ENCODE results near the gene NPNT. TPM values are rescaled to one million over a fixed set of nuclear protein-coding genes. Genes with fewer than 3 reads are reported as not detected.
A peak's percentile ranks its signal among the peaks of the same experiment; 100 is the strongest.

NPNT gene
- total RNA-seq, 1 experiment from 2014 or later, result not detected

DNA sequence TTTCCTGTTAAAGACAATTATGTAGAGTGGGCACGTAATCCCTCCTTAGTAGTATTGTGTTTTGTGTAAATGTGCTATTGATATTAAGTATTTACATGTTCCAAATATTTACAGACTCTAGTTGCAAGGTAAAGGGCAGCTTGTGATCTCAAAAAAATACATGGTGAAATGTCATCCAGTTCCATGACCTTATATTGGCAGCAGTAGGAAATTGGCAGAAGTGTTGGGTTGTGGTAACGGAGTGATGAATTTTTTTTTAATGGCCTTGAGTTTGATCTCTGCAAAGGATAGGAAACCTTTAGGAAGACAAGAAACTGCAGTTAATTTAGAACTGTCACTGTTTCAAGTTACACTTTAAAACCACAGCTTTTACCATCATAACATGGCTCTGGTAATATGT is 74.3 kb downstream of the NPNT start:
- DNase-seq (ENCODE audit: low read depth), result no peak

DNA sequence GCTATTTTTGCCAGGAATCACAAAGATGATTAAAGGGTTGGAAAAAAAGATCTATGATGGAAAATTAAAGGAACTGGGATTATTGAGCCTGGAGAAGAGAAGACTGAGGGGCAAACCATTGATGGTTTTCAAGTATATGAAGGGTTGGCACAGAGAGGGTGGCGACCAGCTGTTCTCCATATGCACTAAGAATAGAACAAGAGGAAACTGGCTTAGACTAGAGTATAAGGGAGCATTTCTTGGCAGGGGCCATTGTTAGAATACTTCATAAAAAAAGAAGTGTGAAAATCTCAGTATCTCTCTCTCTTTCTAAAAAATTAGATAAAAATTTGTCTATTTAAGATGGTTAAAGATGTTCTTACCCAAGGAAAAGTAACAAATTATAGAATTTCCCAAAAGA is 75.1 kb downstream of the NPNT start:
- no peak for DNase-seq (ENCODE audit: low read depth)

DNA sequence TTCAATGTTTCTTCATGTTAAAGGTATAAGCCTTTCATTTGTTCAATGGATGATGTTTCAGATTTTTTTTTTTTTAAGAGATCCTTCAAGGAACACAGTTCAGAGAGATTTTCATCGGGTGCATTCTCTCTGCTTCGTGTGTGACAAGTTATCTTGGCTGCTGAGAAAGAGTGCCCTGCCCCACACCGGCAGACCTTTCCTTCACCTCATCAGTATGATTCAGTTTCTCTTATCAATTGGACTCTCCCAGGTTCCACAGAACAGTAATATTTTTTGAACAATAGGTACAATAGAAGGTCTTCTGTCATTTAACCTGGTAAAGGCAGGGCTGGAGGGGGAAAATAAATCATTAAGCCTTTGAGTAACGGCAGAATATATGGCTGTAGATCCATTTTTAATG is 75.8 kb downstream of the NPNT start:
- DNase-seq (ENCODE audit: low read depth), result no peak

DNA sequence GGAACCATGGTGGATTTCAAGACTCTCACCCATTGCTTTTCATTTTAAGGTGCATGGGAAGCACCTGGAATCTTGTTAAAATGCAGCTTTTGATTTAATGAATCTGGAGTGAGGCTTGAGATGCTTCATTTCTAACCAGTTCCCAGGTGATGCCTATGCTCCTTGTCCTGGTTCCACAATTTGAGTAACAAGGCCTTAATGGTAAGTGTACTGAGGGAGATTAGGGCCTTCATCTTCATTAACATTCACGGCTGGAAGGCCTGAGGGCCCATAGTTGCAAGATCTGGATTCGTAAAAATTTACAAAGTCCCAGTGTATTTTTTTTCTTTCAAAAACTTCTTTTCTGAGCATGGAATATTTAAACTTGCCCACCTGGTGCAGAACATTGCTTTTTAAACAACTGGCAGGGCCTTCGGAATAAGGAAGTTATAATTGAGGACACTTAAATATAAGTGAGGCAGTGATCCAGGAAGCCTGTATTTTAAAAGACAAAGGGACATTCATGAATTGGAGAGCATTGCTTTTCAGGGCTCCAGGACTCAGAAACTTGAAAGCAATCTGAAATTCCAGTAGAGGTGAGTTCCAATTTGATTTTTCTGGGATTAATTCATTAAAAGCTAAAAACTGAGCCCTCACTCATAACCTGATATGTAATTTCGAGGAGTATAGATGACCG is 77.8 kb downstream of the NPNT start:
- DNase-seq (ENCODE audit: low read depth), result no peak

DNA sequence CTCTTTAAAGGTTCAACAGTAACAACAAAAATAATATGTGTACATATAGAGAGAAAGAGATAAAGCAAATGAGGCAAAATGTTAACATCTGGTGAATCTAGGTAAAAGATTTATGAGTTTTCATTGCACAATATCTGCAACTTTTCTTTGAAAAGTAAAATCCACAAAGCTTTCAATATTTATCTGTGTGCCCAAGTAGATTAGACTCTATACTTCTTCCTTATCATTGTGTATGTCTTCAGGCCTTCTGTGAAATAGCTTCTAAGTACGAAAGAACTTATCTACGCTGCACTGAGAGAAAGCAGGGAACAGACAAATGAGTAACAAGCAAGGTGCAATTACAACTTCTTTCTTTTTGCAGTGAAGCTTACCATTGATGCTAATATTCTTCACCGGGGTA is 81.6 kb downstream of the NPNT start:
- DNase-seq (ENCODE audit: low read depth), result no peak

DNA sequence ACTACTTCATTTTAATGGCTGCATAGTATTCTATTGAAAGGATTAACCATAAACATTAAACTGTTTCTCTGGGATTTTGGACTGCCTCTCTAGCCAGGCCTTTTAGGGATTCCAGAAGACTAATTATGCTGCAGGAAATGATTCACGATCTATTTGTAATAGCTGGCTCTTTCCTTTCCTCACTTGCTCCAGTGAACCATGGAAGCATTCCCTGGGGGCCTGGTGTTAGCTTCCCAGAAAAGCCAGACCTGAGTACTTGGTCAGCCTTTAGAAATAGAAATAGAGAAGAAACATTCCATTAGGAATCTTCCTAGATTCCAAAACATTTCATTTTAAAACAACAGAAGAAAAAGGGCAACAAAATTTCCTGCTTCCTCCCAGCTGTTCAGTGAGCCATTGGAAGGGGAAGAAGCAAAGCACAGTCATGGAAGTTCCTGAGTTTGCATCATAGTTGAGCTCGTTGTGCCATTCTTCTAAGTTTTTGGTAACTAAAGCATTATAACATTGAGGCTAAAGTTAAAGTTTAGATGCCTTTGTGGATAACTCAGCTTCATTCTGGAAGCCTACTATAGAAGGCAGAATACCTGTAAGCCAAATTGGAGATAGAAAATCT is 83.5 kb downstream of the NPNT start:
- peak; percentile 65 for DNase-seq (ENCODE audit: low read depth)

DNA sequence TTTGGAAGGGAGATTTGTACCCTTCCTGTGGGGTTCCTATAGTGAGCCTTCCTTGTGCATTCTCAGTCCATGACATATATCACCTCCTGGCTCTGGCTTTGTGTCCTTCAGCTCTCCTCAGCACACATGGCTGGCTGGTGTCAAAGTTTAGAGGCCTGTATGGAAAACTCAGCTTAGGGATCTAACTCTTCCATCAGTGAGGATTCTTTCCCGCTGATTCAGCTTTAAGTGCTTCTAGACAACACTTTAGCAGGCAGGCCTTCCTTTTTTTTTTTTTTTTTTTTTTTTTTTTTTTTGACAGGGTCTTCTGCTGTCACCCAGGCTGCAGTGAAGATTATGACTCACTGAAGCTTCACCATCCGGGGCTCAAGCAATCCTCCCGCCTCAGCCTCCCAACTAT is 84.2 kb downstream of the NPNT start:
- peak; percentile 24 for DNase-seq (ENCODE audit: low read depth)

DNA sequence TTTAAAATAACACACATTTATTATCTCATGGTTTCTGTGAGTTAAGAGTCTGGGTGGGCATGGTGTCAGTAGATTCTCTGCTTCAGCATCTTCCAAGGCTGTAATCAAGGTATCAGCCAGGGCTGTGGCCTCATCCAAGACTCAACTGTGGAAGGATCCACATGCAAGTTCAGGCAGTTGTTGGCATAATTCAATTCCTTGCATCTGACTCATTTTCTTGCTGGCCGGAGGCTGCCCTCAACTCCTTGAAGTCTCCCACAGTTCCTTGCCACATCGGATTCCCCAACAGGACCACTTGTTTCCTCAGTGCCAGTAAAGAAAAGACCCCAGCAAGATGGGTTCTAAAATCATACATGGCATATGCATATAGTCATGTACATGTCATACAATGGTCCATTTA is 93.4 kb downstream of the NPNT start:
- DNase-seq (ENCODE audit: low read depth), result no peak

DNA sequence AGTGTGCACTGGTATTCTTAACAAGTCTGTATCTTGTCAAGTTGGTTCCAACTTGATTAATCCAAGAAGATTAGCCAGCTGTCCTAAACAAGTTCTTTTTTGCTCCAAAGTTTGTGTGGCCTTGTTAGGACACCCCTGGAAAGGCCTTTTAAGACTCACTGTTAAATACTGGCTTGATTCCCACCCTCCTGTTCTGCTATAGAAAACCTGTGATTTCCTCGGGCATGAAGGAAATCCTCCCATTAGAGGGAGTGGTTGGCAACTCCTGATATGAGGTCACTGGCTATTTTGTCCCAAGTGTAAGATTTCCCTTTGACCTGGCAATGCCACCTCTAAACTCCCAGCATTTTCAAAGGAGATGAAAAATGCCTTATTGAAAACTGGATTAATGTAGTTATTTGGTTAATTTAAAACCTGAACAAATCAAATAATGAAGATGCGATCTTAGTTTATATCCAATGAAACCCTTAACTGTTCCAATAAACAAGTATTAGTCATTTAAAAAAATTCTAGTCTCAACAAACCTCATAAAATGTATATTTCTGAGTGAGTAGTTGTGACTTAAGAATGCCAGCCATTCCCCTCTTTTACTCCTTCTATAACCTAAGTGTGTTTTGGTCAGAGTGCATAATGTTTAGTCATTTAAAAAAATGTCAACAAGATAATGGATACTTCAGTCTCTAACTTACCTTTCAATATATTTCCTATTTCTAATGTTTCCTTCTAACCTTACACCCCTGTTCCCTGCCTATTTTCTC is 94.4 kb downstream of the NPNT start:
- DNase-seq (ENCODE audit: low read depth), result no peak

DNA sequence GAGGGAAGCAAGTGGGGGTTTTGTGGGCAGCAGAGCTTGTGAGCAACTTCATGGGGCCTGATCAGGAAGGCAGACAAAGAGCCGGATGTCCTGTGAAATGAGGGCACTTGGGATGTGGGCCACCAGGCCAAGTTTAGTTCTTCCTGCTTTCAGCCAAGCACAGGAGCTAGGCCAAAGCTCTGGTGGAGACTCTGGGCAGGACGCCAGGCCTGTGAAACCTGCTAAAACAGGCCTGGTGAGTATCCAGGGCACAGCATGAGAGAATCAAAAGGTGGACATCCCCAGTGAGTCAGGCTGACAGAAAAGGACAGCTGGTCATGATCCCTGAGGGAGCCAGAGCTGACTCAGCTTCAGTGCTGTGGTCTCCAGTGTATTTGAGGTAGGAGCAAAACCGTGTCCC is 95.7 kb downstream of the NPNT start:
- DNase-seq (ENCODE audit: low read depth), result peak; percentile 67

DNA sequence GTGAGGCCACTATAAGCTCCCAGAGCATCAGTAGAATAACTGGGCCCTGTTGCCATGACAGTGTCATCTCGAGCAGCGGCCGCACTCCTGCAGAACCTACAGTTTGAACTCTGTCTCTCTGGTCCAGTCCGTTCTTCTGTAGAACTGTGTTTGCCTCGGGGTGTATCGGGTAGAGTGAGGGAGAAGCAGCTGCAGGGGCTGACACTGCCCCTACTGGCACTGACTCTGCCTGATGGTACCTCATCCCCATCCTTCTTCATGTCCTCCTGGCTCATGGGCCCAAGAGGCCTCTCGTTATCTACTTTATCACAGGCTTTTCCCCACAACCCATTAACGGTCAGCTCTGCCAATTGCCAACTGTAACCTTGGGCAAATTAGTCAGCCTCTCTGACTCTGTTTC is 96.5 kb downstream of the NPNT start:
- no peak for DNase-seq (ENCODE audit: low read depth)

DNA sequence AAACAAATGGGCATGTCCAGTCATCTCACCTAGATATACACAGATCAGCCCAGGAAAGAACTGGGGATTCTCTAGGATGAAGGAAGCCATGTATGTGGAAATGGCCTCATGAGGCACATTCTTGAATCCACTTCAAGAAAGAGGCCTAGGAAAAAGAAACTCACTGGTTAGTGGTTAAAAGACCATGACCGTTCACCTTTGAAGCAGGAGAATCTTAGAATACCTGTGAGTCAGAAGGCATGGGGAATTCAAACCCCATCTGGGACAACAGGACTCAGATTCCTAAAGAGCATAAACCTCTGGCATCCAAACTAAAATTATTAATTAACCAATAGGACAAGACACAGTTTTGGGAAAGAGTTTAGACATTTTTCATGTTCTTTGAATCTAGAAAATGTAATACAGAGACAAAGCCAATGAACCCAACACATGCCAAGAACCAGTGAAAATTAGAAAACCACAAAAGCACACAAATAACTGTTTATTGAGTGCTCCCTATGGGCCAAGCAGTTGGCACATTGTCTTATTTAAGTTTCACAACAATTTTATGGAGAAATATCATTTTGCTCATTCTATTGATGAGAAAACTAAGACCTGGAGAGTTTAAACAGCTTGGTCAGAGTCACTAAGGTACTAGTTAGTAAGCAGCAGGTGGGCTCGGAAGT is 97.5 kb downstream of the NPNT start:
- DNase-seq (ENCODE audit: low read depth), result no peak

DNA sequence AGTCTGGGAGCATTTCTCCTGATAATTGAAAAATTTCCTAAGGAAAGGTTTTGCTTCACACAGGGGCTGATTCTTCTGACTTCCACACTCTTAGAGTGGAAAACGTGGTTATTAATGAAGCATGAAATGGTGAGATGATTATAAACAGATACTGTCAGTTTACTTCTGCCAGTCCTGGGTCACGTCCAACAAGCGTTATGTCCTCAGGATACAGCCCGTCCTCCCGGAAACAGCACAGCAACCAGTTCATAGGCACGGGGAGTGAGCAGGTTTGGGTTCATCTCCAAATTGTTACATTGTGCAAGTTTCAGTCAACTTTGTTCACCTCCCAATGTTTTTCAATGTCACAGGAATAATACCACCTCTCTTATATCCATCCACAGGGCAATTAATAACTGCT is 98.8 kb downstream of the NPNT start:
- DNase-seq (ENCODE audit: low read depth), result no peak

DNA sequence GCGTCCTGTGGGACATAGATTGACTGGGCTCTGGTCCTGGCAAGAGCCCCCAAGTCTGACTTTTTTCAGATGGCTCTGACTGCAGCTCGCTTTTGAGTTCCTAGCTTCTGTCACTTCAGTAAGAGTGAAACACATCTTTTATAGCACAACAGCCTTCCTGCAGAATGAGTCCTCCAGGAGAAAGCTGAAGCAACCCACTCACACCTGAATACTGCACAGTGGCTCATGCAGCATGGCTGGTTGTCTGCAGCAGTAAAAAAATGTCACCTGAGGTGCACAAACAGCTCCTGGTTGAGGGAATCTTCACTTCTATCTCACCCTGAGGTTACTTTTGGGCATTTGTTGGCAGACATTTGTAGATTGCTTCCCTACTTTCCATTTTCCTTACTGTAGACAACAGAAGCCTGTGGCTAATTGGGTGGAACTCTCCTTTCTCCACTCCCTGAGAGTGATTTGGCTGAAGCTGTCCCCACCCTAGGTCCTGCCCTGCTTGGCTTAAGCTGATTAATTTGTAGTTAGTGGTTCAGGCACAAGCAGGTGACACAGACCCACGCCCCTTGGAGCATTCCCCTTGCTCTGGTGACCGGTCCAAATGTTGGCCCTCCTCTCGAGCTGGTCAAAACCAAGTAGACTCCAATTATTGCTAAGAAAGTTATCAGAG is 99.7 kb downstream of the NPNT start:
- no peak for DNase-seq (ENCODE audit: low read depth)

DNA sequence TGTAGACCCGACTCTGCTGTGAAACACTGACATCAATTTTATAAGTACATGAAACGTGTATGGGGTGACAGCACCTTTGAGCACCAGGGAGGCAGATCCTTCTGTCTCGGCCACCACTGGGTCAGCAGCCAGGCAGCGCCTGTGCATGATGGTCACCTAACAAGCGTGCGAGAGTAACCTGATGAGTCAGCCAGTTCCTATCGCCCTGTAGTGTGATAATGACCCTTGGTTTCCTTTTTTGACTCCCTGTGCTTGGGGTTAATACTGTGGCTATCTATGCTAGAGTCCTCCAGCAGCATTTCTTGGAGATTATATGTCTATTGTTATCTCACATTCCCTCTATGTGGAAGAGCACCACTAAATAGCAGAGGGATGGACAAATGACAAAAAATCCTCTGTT is 101.6 kb downstream of the NPNT start:
- peak; percentile 19 for DNase-seq (ENCODE audit: low read depth)

DNA sequence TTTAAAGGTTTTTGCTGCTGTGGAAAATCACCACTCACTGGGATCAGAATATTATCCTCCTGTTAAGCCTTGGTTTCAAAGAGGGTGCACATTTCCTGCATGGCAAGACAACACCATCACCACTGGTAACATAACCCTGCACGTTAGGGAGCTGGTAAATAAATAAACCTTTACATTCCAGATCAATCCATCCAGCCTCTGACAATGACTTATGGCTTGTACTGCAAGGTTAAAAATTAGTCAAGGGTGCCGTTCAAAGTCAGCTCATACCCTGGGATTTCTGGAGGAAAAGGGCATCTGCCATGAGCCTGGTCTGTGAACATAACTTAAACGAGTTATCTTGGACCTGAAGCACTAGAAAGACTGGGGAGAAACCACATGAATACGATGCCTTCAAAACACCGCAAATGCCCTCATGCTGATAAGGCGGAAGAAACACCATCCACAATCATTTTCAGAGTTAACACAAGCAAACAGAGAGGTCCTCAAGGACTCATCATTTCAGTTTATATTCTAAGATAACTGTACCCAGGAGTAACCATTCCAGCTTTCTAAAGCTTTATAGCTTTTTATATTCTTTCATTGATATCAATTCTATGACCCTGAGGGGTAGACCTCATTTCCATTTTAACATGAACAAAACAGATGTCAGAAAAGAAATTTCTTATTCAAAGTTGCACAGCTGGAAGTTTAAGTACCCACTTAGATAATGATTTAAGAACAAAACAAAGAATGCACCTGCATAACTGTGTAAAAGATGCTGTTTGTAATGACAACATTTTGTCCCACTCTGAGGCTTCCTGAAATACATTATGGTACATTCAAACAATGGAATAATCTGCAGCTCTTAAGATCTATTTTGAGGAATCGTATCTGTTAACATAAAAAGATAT is 103.1 kb downstream of the NPNT start:
- DNase-seq (ENCODE audit: low read depth), result no peak

DNA sequence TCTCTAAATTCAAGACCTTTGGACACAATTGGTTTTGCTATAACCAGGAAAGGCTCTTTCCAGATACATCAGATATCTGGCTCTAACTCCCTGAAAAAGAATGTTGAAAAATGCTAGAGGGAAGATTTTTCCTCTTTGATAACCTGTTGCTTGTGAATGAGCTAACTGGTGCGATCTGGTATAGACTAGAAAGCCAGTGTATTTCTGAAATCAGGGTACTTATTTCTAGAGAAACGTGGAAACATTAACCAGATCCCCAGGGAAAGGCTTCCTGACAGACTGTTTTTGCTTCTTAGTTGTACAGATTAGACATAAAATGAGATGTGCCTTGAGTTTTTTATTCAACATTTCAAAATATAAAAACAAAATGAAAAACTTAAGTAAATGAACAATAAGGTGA is 107.7 kb downstream of the NPNT start:
- no peak for DNase-seq (ENCODE audit: low read depth)

DNA sequence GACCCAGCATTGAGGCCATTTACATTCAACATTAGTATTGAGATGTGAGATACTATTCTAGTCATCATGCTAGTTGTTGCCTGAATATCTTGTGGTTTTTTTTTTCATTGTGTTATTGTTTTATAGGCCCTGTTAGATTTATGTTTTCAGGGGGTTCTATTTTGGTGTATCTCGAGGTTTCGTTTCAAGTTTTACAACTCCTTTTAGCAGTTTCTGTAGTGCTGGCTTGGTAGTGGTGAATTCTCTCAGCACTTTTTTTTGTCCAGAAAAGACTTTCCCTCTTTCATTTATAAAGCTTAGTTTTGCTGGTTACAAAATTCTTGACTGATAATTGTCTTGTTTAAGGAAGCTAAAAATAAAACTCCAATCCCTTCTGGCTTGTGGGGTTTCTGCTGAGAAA is 115.5 kb downstream of the NPNT start:
- no peak for DNase-seq (ENCODE audit: low read depth)

DNA sequence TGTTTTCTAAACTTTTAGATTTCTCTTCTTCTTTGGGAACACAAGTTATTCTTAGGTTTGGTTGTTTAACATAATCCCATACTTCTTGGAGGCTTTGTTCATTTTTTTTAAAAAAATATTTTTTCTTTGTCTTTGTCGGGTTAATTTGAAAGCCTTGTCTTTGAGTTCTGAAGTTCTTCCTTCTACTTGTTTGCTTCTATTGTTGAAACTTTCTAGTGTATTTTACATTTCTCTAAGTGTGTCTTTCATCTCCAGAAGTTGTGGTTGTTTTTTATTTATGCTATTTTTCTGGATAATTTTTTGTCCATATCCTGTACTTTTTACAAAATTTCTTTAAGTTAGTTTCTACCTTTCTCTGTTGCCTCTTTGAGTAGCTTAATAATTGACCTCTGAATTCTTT is 116.1 kb downstream of the NPNT start:
- no peak for DNase-seq (ENCODE audit: low read depth)

DNA sequence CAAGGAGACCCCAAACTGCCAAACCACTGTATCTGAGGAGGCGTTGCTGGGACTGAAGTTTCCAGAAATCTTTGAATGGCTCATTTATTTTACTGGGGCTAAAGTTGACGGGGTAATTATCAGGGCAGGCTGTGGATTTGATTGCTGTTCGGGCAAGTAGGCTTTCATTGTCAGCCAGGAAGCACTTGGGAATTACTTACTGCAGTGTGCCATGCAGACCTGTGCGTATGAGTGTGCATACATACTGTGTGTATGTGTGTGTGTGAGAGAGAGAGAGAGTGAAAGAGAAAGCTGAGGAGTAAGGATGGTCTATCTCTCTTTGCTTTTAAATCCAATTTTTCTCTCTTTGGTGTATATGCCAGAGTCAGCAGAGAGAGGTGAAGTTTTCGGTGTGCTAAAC is 122.7 kb downstream of the NPNT start:
- DNase-seq (ENCODE audit: low read depth), result no peak

DNA sequence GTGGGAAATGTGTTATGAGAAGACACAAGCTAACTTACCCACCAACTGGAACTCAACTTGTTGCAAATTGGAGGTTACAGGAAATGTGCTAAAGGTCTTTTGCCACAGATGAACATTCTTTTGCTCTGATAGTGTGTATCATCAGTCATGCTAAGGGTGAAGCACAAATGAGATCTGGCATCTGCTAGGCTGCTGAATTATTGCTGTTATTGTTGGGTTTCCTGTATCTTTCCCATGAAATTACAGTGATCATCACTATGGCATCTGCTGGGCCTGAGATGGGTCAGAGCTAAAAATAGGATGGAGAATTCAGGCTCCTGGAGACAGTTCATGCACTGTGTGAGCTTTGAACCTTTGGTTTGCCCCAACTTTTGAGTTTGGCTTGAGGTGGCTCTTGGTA is 124.5 kb downstream of the NPNT start:
- DNase-seq (ENCODE audit: low read depth), result peak; percentile 21

Measured in Daoy (cell line).